NCI-H460 (cell line): ENCODE results near the gene KRTAP5-9. TPM values are rescaled to one million over a fixed set of nuclear protein-coding genes. Genes with fewer than 3 reads are reported as not detected.
"Not testable (repeated sequence)": the region's sequence is repeated elsewhere in the genome, so short reads cannot be mapped to it uniquely, and the experiment has no call there.

Experiments used
- DNase-seq: peaks from one replicate; pipeline ENCODE4 v3.0.0-alpha.2; 2016; ENCODE audit warnings: low read depth; ENCODE audit errors: extremely low read depth
- total RNA-seq: library from RNA; depleted of rRNA; stranded (reverse); fragments of >200 nt; shearing (Covaris generic); gene quantifications from 2 replicates; pipeline ENCODE4 v1.2.3, GENCODE V29; 2014

Gene KRTAP5-9
- total RNA-seq, 1 experiment from 2014 or later = not detected

DNA sequence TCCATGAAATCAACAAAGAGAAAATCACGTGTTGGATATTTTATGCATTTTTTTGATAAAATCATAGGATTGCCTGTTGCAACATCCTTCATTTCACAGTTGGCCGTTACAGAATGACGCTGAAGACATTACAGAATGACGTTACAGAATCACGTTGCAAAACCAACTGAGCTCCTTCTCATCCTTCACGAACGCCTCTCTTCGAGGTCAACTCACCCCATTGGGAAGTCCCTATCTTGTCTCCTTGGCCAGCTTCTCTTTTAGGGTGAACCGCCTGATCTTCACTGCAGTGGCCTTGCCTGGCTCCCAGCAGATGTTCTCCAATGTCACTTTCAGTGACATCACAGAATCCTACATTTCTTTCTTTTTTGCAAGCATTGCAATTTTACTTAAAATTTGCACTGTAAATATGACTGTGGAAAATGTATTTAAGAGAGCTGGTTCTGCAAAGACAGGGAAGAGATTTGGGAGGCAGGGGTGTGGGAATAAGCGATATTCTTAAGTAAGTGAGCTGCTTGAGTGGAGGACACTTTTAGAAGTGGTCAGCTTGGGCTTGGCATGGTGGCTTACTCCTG is 16.1 kb upstream of the KRTAP5-9 start:
- no peak for DNase-seq

DNA sequence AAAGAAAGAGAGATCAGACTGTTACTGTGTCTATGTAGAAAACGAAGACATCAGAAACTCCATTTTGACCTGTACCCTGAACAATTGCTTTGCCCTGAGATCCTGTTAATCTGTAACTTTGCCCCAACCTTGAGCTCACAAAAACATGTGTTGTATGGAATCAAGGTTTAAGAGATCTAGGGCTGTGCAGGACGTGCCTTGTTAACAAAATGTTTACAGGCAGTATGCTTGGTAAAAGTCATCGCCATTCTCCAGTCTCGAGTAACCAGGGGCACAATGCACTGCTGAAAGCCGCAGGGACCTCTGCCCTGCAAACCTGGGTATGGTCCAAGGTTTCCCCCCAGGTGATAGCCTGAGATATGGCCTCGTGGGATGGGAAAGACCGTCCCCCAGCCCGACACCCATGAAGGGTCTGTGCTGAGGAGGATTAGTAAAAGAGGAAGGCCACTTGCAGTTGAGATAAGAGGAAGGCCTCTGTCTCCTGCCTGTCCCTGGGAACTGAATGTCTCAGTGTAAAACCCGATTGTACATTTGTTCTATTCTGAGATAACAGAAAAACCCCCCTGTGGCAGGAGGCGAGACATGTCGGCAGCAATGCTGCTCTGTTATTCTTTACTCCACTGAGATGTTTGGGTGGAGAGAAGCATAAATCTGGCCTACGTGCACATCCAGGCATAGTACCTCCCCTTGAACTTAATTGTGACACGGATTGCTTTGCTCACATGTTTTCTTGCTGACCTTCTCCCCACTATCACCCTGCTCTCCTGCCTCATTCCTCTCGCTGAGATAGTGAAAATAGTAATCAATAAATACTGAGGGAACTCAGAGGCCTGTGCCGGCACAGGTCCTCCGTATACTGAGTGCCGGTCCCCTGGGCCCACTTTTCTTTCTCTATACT is 13.3 kb upstream of the KRTAP5-9 start:
- not testable (repeated sequence) for DNase-seq

DNA sequence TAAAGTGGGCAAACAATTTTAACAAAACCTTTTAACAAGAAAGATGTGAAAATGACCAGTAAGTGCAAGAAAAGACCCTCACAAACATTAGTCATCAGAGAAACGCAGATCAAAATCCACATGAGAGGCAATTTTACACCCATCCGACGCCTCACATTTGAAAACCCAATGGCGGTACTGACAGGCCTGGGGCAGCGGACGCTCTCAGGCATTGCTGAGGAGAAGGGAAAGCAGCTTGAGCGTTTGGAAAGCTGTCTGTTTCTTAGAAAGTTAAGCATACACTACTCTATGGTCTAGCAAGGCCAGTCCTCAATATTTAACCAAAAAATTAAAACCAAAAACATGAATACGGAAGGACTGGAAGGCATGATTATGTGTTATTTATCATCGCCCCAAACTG is 12.4 kb upstream of the KRTAP5-9 start:
- no peak for DNase-seq

DNA sequence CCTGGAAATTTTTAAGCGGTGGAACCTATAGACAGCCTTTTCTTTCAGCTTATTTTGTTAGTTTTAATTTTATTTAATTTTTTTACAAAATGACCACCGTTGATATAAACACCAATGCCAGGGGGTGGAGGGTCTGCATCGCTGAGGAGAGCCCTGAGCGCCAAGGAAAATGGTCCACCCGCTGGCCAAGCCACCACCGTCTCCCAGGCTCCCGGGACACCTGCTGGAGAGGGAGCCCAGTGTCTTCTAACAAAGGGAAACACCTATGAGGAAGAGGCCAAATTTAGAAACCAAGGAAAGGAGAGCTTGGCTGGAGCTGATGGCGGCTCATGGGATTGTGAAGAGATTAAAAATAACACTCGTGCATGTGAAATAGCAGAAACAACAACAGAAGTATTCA is 10.7 kb upstream of the KRTAP5-9 start:
- no peak for DNase-seq

DNA sequence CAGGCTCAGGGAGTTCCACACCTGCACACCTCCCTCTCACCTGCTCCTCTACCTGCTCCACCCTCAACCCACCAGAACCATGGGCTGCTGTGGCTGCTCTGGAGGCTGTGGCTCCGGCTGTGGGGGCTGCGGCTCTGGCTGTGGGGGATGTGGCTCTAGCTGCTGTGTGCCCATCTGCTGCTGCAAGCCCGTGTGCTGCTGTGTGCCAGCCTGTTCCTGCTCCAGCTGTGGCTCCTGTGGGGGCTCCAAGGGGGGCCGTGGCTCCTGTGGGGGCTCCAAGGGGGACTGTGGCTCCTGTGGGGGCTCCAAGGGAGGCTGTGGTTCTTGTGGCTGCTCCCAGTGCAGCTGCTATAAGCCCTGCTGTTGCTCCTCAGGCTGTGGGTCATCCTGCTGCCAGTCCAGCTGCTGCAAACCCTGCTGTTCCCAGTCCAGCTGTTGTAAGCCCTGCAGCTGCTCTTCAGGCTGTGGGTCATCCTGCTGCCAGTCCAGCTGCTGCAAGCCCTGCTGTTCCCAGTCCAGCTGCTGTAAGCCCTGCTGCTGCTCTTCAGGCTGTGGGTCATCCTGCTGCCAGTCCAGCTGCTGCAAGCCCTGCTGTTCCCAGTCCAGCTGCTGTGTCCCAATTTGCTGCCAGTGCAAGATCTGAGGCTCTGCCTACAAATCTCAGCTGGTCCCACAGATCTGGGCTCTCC is 10.1 kb upstream of the KRTAP5-9 start, which contains the start of gene KRTAP5-8:
Gene KRTAP5-8, plus strand, starts transcription at position 49 of the 689 bp plus-strand sequence. Its CDS starts 31 bp downstream, at position 80.
- not testable (repeated sequence) for DNase-seq

DNA sequence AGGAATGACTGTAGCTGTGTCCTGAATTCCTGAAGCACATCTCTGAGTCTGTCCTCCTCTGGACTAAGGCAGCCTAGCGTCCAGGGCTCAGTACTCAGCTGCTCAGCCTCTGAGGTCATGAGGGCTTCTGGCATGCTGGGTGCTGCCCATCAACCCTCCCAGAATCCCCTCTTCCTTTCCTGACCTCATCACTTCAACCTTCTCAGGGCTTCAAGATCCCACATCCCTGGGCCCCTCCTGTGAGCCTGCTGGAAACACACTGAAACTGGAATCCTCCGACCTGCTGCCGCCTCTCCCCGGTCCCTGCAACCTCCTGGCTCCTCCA is 9.6 kb upstream of the KRTAP5-9 start:
- no peak for DNase-seq

DNA sequence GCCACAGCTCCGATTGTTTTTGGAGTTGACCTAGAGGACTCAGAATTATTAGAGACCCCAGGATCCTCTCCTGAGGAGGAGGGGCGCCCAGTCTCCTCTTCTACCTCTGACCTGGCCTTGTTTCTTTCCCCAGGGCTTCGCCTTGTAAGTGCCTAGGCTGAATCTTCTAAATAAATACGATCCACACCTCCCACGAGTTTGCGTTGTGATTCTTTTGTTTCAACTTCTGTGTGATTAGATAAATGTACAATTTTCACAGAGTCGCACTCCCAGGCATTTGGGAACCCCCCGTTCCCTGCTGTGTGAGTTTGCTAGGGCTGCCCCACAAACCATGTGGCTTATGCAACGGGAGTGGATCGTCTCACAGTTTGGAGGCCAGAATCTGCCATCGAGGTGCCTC is 9.2 kb upstream of the KRTAP5-9 start:
- DNase-seq = no peak

DNA sequence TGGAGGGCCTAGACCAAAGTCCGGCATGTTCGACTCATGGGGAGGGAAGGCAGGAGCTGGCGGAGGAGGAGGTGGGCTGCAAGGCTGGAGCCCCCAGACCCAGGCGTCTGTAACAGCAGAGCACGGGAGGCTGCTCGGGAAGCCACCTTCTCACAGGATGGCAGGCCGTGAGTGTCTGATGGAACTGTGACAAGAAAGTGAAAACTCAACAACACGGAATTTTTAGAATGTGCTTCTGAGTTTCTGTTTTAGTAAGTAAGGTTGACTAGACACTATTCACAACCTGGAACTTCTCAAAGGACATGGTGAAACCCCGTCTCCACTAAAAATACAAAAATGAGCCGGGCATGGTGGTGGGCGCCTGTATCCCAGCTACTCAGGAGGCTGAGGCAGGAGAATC is 8.2 kb upstream of the KRTAP5-9 start:
- not testable (repeated sequence) for DNase-seq

DNA sequence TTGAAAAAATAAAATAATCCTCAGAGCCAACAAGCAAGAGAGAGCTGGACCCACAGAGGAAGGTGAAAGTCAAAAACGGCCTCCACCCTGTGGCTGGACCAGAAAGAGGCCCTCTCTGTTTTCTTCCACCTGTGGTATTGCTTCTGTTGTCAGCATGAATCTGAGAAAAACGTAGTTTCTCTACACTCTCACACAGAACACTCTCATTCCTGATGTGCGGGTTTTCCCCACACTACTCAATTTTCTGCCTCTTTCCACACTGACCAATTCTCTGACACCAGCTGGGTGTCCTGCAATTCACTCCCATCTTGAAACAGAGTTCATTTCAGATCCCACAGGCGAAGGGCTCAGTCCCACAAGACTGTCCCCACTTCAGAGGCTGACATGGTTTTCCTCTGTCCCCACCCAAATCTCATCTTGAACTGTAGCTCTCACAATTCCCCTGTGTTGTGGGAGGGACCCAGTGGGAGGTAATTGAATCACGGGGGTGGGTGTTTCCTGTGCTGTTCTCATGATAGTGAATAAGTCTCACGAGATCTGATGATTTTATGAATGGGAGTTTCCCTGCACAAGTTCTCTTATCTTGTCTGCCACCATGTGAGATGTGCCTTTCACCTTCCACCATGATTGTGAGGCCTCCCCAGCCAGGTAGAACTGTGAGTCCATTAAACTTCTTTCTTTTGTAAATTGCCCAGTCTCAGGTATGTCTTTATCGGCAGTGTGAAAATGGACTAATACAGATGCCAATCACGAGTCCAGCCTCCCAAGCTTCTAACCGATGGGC is 7.5 kb upstream of the KRTAP5-9 start:
- not testable (repeated sequence) for DNase-seq

DNA sequence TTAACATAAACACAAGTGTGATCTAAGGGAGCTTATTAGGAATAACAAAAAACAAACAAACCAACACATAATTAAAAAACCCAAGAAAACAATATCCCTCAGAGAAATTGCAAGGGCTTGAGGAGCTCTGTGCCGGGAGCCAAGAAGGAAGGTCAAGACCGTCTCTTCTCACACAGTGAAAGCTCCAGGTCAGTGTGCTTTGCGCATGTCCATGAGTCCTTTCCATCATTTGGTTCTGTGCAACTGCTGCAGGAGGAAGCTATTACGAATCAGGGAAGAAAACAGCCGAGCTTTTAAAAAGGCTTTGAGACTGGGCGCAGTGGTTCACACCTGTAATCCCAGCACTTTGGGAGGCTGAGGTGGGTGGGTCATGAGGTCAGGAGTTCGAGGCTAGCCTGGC is 5.8 kb upstream of the KRTAP5-9 start:
- DNase-seq = no peak

DNA sequence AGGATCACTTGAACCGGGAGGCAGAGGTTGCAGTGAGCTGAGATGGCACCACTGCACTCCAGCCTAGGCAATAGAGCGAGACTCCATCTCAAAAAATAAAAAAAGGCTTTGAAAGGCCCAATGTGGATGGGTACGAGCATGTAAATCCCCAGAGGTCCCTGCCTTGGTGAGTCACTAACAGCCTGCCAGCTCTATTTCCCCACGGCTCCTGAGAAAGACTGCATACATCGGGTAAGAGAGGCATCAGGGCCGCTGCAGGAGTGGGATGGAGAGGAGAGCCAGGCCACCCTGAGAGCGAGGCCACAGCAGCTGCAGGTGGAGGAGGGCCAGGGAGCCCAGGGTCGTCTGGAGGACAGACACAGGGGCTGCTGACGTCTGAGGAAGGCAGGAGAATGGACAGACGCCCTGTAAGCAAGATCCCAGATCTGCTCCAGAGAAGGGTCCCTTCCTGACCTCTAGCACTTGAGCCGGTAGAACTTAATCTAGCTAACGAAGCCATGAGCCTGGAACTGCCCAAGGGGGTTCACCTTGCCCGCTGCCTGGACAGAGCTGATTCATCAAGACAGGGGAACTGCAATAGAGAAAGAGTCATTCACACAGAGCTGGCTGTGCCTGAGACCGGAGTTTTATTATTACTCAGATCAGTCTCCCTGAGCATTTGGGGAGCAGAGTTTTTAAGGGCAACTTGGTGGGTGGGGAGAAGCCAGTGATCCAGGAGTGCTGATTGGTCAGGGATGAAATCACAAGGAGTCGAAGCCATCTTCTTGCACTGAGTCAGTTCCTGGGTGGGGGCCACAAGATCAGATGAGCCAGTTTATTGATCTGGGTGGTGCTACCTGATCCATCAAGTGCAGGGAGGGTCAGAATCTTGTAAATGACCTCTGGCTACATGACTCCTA is 5.1 kb upstream of the KRTAP5-9 start:
- no peak for DNase-seq

DNA sequence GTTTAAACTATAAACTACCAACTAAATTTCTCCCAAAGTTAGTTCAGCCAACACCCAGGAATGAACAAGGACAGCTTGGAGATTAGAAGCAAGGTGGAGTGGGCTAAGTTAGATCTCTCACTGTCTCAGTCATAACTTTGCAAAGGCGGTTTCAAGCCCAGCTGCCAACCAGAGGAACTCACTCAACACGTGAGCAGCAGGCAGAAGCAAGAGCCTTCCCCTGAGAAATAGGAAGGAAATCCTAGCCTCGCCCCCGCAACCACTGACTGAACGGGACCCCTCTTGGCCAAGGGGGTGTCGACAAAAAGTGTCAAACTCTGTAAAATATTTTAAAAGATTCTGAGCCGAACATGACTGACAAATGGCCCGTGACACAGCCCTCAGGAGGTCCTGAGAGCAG is 4.4 kb upstream of the KRTAP5-9 start:
- DNase-seq = no peak

DNA sequence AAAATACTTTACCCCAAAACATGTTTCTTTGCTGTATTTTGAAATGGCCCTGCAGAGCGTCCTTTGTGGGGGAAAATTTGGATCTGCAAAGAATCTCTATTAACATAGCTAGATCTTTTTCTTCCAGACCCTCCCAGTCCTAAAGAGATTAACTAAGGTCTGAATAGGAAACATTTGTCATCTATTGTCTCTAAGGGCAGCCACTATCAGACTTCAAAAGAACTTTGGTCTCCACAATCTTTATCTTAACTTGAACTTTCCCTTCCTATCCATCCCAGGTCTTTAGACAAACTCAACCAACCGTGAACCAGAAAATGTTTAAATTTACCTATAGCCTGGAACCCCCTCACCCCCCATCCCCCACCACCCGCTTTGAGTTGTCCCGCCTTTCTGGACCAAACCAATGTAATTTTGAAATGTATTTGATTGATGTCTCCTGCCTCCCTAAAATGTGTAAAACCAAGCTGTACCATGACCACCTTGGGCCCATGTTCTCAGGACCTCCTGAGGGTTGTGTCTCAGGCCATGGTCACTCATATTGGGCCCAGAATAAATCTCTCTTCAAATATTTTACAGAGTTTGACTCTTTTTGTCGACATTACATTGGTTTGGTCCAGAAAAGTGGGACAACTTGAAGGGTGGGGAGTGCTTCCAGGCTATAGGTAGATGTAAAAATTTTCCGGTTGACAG is 3.5 kb upstream of the KRTAP5-9 start:
- no peak for DNase-seq

DNA sequence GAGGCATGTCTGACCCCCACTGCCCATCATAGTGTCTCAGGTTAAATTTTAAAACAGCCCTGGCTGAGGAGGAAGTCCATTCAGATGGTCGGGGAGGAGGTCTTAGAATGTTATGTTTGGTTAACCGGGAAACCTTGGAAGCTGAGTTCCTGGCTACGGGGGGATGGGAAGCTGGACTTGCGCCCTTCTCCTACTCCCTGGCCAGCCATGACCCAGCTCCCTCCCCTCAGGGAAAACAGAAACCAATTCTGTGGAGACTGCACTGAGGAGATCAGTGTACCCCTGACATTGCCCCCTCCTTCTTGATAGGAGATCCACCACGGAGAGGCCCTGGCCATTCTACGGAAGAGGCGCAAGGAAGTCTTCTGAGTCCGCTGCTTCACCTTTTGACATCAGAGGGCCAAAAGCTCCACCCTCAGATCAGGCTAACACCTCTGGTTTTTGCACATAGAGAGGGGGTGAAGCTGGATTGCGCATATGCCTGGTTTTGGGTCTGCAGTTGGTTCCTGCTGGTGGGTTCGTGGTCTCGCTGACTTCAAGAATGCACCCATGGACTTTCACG is 2.7 kb upstream of the KRTAP5-9 start:
- no peak for DNase-seq

DNA sequence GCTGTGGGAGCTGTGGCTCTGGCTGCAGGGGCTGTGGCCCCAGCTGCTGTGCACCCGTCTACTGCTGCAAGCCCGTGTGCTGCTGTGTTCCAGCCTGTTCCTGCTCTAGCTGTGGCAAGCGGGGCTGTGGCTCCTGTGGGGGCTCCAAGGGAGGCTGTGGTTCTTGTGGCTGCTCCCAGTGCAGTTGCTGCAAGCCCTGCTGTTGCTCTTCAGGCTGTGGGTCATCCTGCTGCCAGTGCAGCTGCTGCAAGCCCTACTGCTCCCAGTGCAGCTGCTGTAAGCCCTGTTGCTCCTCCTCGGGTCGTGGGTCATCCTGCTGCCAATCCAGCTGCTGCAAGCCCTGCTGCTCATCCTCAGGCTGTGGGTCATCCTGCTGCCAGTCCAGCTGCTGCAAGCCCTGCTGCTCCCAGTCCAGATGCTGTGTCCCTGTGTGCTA is 514 bp downstream of the KRTAP5-9 start:
- no peak for DNase-seq

DNA sequence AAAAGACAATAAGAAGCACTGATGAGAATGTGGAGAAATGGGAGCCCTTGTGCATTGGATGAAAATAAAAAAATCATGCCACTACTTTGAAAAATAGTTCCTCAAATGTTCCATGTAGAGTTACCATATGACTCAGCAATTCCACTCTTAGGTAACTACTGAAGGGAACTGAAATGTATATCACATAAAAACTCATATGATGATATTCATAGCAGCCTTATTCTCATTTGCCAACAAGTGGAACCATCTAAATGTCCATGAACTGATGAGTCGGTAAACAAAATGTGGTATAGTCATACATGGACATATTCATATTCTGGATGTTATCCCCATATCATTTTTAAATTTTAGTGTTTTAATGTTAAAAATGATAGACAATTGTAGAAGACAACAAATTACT is 3.5 kb downstream of the KRTAP5-9 start:
- no peak for DNase-seq

DNA sequence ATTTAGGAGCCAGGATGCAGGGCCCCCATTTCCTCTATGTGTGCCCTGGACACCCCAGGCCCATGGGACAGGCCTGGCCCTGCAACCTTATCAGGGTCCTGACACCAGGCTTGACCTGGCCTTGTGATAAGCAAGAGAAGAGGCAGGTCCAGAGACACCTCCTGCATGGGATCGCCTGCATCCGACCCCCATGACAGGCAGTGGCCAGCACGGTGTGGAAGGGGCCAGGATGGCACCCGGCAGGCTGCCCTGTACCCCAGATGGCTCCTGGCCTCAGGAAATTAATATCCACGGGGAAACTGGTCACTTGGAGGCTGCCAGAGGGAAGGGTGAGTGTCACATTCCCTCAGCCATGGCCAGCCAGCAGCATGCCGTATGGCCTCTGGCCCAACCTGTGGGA is 6.8 kb downstream of the KRTAP5-9 start:
- DNase-seq = no peak

DNA sequence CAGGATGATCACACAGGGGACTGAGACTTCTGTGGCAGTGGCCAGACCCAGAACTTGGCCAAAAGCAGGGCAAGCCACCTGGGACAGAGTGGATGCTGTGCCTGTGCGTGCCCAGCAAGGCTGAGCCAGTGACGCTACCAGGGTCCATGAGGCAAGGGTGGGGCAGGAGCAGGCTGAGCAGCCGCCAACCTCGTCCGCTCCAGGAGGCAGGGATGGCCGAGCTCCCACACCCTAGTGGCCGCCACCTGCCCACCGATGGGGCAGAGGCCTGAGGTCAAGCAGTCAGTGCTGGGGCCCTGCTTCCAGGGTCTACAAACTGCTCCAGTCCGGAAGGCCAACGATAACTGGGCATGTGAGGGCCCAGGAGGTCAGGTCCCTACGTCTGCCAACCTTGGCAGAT is 7.3 kb downstream of the KRTAP5-9 start:
- DNase-seq = no peak

DNA sequence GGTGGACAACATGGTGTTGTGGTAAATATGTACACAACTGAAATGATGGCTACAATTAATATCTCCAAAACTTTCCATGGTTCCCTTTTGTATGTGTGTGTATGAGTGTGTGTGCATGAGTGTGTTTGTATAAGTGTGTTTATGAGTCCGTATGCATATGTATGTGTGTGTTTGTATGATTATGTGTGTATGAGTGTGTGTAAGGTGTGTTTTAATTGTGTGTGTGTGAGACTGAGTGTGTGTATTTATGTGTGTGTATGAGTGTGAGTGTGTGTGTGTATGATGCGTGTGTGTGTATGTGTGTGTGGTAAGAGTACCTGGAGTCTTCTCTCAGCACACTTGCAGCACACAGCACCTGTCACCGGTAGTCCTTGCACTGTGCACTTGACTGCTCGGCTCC is 7.8 kb downstream of the KRTAP5-9 start:
- DNase-seq = no peak
